Measurements from ENCODE around the gene MRM3.

GRCh38 chr17:804541-805435, 22.6 kb downstream of the MRM3 start:
- TF ChIP-seq CTCF (IDR thresholded peaks at IDR 0.05; ENCODE audit: extremely low read depth in 1 of 2, insufficient read depth in 1 of 2, low read depth in 1 of 2, low read length in 2 of 2) (no peak), POLR2A (IDR thresholded peaks at IDR 0.05; ENCODE audit: low read depth, low read length) (no peak), POLR2AphosphoS5 (IDR thresholded peaks at IDR 0.05; ENCODE audit: insufficient read depth, low read depth, low read length) (no peak)
